Heart left ventricle (tissue), 16 donors: Measurements from ENCODE around the gene CEMIP2. TPM values are rescaled to one million over a fixed set of nuclear protein-coding genes. Genes with fewer than 3 reads are reported as not detected.

ENCODE experiments used
- ATAC-seq, 4 donors: fragments of 200-7000 bp; cut with Tn5 transposase; one replicate each; pipeline ENCODE4 v1.9.1; 2020 to 2022; ENCODE audit warnings: moderate library complexity in 4 of 4, mild to moderate bottlenecking in 3 of 4, moderate number of reproducible peaks in 1 of 4
- DNase-seq, 5 donors: peaks; one replicate each; pipeline ENCODE4 v3.0.0-alpha.2; 2020
- H3K27ac ChIP-seq, 12 donors: fragments of 200-600 bp; sonication (generic) in 4 of 12; one replicate each; pipeline versions ENCODE4 v1.5.0 to v1.8.0; 2016 to 2022; ENCODE audit warnings: mild to moderate bottlenecking in 2 of 12
- H3K27me3 ChIP-seq, 9 donors: fragments of 200-600 bp; sonication (generic) in 2 of 9; one replicate each; pipeline versions ENCODE4 v1.5.1 to v1.8.0; 2016 to 2022; ENCODE audit warnings: mild to moderate bottlenecking in 3 of 9
- H3K36me3 ChIP-seq, 9 donors: fragments of 200-600 bp; sonication (generic) in 2 of 9; one replicate each; pipeline versions ENCODE4 v1.5.0 to v1.8.0; 2018 to 2022; ENCODE audit warnings: mild to moderate bottlenecking in 2 of 9
- H3K4me1 ChIP-seq, 12 donors: fragments of 200-600 bp; sonication (generic) in 4 of 12; one replicate each; pipeline versions ENCODE4 v1.5.0 to v1.8.0; 2016 to 2022; ENCODE audit warnings: mild to moderate bottlenecking in 3 of 12
- H3K4me3 ChIP-seq, 12 donors: fragments of 200-600 bp; sonication (generic) in 4 of 12; one replicate each; pipeline versions ENCODE4 v1.5.0 to v1.8.0; 2017 to 2022; ENCODE audit warnings: mild to moderate bottlenecking in 9 of 12, moderate library complexity in 4 of 12
- H3K9me3 ChIP-seq, 12 donors: fragments of 200-600 bp; sonication (generic) in 4 of 12; one replicate each; pipeline versions ENCODE4 v1.5.0 to v1.8.0; 2016 to 2022; ENCODE audit warnings: mild to moderate bottlenecking in 1 of 12
- POLR2A ChIP-seq, 2 donors: fragments of 450-650 bp; IDR thresholded peaks; one replicate each; pipeline ENCODE4 v1.6.1; 2017; ENCODE audit warnings: antibody characterized with exemption in 2 of 2, mild to moderate bottlenecking in 2 of 2, moderate library complexity in 2 of 2
- WGBS, 4 donors: extraction: QIAGEN DNeasy Blood & Tissue Kit in 2 of 4; methylation state at CpG; one replicate each; pipeline versions ENCODE4 v1.1.5 to v1.1.7; 2013 to 2018; 5-methylcytosine and 5-hydroxymethylcytosine counted together
- intact Hi-C, 10 donors: fragments of 100-400 bp; cut with DNase I; formaldehyde crosslinking; loops; one replicate each; pipeline versions ENCODE4 v1.11.1 to v1.14.2; 2022
- polyA plus RNA-seq, 2 donors: library from polyadenylated mRNA; stranded (reverse); fragments of 200-250 nt; gene quantifications; one replicate each; pipeline ENCODE4 v1.2.3, GENCODE V29; 2013
- total RNA-seq, 9 donors: library from RNA; depleted of rRNA in 2 of 9; stranded (reverse); fragments of >200 nt in 2 of 9; fragmentation: NEBNext Ultra II Directional in 3 of 9; extraction: Animal tissue kit (Norgen Biotek cat#: 25700) in 3 of 9; gene quantifications; one replicate each; pipeline versions ENCODE4 v1.1.0 to v1.2.4, GENCODE V29; 2016 to 2023
- TF ChIP-seq, protein P1 (sequence below), 12 donors: fragments of 200-600 bp; sonication (generic) in 4 of 12; IDR thresholded peaks; one replicate each; pipeline versions ENCODE4 v1.5.0 to v1.8.0; 2018 to 2022; ENCODE audit warnings: antibody characterized with exemption in 12 of 12, mild to moderate bottlenecking in 5 of 12
- donor health status: ischemic (EF 13 %, LVEDD 7.1; RV severe dilation, severe dysfunction).
- donor health status: healthy with polysubstance abuse.
- donor health status: DM: no; HTN: yes; CAD: no.
- donor health status: DM: no; HTN: no; CAD: no.
- donor health status: ischemic (EF 25% LVEDD 6.9; RV normal size, moderate dysfunction).
- donor health status: ischemic (EF 25% LVEDD 5.7; RV mildly dilated, moderate dysfunction).
- donor health status: healthy.
- donor health status: DM: yes; HTN: yes; CAD: no.
- donor health status: ischemic (EF 35%, LVEDD 5.7; RV mildly dilated, moderate dysfunction).
- donor health status: nonischemic (EF 11% LVEDD 7.7; RV severe dilation, severe dysfunction).
- donor health status: DM: yes; HTN: yes; CAD: no.
- donor health status: PGD.
- donor health status: ischemic (EF 29% LVEDD 5.4; RV normal size, mild dysfunction).
- donor health status: nonischemic (EF 23%, LVEDD 6.1; RV moderate dilation, normal function).

The CEMIP2 gene
- total and polyA plus RNA-seq, 11 donors = 5.8 to 49.3 (median 7.4) TPM

DNA sequence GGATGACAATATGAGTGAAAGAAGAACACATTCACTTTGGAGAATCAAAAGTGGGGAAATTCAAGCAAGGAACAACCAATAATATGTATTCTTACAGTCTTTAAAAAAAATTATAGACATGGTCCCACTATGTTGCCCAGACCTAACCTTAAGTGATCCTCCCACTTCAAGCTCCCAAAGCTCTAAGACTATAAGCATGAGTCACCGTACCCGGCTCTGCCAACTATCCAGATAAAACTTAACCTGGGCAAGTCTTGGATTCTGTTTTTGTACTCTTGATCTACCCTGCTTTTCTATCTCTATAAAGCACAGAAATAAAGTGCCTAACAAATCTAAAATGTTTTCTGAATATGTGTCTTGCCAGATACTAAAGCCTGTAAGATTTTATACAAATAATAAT is 30.9 kb downstream of the CEMIP2 start:
- no peaks in the 10 kb centered on the region for H3K27me3 ChIP-seq
- no peak overlapping the region for H3K4me3 ChIP-seq
- intact Hi-C loops = no loop called here
- H3K36me3 ChIP-seq = peaks cover 0 to 83% (median 32%) of the 10 kb centered on the region in 9 donors
- H3K27ac ChIP-seq = no peak overlapping the region
- H3K4me1 ChIP-seq = peaks cover 0 to 6% (median 0%) of the 10 kb centered on the region in 12 donors
- no peaks in the 10 kb centered on the region for H3K9me3 ChIP-seq
- 60 to 79% (median 71%) methylated on average over 2 of the region's 2 CpGs for WGBS, 4 donors
- ATAC-seq = peak in 2 of 4 donors; percentile 34 to 67
- no peak for DNase-seq
- TF ChIP-seq POLR2A (IDR thresholded peaks at IDR 0.05) = no peak
- TF ChIP-seq, protein P1, sequence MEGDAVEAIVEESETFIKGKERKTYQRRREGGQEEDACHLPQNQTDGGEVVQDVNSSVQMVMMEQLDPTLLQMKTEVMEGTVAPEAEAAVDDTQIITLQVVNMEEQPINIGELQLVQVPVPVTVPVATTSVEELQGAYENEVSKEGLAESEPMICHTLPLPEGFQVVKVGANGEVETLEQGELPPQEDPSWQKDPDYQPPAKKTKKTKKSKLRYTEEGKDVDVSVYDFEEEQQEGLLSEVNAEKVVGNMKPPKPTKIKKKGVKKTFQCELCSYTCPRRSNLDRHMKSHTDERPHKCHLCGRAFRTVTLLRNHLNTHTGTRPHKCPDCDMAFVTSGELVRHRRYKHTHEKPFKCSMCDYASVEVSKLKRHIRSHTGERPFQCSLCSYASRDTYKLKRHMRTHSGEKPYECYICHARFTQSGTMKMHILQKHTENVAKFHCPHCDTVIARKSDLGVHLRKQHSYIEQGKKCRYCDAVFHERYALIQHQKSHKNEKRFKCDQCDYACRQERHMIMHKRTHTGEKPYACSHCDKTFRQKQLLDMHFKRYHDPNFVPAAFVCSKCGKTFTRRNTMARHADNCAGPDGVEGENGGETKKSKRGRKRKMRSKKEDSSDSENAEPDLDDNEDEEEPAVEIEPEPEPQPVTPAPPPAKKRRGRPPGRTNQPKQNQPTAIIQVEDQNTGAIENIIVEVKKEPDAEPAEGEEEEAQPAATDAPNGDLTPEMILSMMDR (IDR thresholded peaks at IDR 0.05) = no peak

DNA sequence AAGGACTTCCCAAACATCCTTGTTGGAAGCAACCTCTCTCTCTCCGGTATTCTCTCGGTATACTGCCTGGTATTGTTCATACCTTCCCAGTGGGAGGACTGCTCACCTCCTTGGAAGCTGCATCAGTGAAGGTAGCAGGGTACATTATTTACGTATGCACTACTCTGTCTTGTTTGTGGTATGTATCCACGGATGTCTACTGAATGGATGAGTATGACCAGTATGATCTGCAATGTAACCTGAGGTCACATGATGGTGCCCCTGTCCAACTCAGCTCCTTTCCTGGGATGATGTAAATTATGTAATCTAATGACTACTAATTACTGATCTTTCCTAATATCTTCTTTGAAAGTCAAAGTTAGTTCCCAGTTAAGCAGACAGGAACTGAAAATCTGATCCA is 32.1 kb downstream of the CEMIP2 start:
- 94 to 96% (median 96%) methylated on average over 4 of the region's 4 CpGs for WGBS, 4 donors
- peaks cover 0 to 93% (median 43%) of the 10 kb centered on the region in 9 donors for H3K36me3 ChIP-seq
- intact Hi-C loops = no loop called here

DNA sequence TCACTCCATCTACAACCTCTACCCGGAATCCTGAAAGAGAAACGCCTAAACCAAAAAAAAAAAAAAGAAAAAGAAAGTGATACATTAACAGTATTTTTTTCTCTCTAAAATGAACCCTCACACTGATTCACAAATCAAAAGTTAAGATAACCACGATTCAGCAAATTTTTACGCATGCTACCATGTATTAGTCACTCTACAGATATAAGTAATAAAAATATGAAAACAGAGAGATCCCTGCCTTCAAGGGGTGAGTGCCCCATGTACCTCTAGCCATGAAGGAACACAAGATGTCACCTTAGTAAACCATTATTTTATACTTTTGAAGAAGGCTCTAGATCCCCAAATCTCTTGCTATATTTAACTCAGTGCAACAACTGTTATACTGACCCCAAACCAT is 33.4 kb downstream of the CEMIP2 start:
- DNase-seq = no peak
- no peaks in the 10 kb centered on the region for H3K4me1 ChIP-seq
- no peak overlapping the region for H3K4me3 ChIP-seq
- TF ChIP-seq, protein P1 (IDR thresholded peaks at IDR 0.05) = no peak
- no peak for TF ChIP-seq POLR2A (IDR thresholded peaks at IDR 0.05)
- H3K27me3 ChIP-seq = no peaks in the 10 kb centered on the region
- H3K9me3 ChIP-seq = no peaks in the 10 kb centered on the region
- ATAC-seq = no peak
- intact Hi-C loops = no loop called here
- WGBS, 4 donors = 92 to 96% (median 93%) methylated on average over 4 of the region's 4 CpGs
- H3K27ac ChIP-seq = no peak overlapping the region
- H3K36me3 ChIP-seq = peaks cover 0 to 97% (median 54%) of the 10 kb centered on the region in 9 donors

More for the DNA sequence above, 32.1 kb downstream of the CEMIP2 start:
- Histone ChIP-seq H3K27ac (no peak overlapping the region), H3K27me3 (no peaks in the 10 kb centered on the region), H3K4me3 (no peak overlapping the region), H3K9me3 (no peaks in the 10 kb centered on the region), H3K4me1 (no peaks in the 10 kb centered on the region)
- ATAC-seq (no peak), DNase-seq (no peak)
- TF ChIP-seq, protein P1 (IDR thresholded peaks at IDR 0.05) = no peak
- no peak for TF ChIP-seq POLR2A (IDR thresholded peaks at IDR 0.05)

DNA sequence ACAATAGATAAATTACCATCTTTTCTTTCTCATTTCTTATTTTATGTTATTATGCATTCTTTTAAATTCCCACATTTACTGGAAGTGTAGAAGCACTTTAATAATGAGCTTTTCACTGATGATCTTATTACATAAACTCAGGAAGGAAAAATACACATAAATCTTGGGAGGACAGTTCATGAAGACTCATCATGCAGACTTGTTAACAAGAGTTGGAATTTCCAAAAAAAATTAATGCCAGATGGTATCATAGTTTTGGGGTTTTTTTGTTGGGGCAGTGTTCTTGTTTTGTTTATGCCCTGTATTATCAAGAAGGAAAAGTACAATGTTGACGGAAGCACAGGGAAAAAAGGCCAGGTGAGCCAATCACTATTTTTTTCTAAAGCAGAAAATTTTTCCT is 35.1 kb downstream of the CEMIP2 start:
- H3K36me3 ChIP-seq = peaks cover 0 to 97% (median 63%) of the 10 kb centered on the region in 9 donors
- H3K27me3 ChIP-seq = no peaks in the 10 kb centered on the region
- no peaks in the 10 kb centered on the region for H3K9me3 ChIP-seq
- H3K4me1 ChIP-seq = no peaks in the 10 kb centered on the region
- intact Hi-C loops = no loop called here
- H3K27ac ChIP-seq = no peak overlapping the region
- WGBS, 4 donors = 40 to 92% (median 49%) methylated on average over 1 of the region's 1 CpG
- H3K4me3 ChIP-seq = no peak overlapping the region
- ATAC-seq = no peak
- TF ChIP-seq POLR2A (IDR thresholded peaks at IDR 0.05) = no peak
- TF ChIP-seq, protein P1 (IDR thresholded peaks at IDR 0.05) = no peak
- no peak for DNase-seq
